Colonic mucosa (tissue), 4 donors: ENCODE data around the gene CCDC152. TPM values are rescaled to one million over a fixed set of nuclear protein-coding genes. Genes with fewer than 3 reads are reported as not detected.

Experiments
- DNase-seq: peaks from one replicate; pipeline ENCODE4 v3.0.0-alpha.2; 2020
- H3K27ac ChIP-seq: fragments of 200-600 bp; one replicate; pipeline ENCODE4 v1.8.0; 2021
- H3K27me3 ChIP-seq: fragments of 200-600 bp; one replicate; pipeline ENCODE4 v1.8.0; 2021
- H3K36me3 ChIP-seq: fragments of 200-600 bp; one replicate; pipeline ENCODE4 v1.8.0; 2021
- H3K4me1 ChIP-seq: fragments of 200-600 bp; one replicate; pipeline ENCODE4 v1.8.0; 2021; ENCODE audit warnings: mild to moderate bottlenecking
- H3K4me3 ChIP-seq: fragments of 200-600 bp; one replicate; pipeline ENCODE4 v1.8.0; 2021
- H3K9ac ChIP-seq, 2 donors: one replicate each; pipeline ENCODE4 v1.7.0; 2013; ENCODE audit warnings: control low read depth in 2 of 2, low read depth in 2 of 2, low read length in 2 of 2
- H3K9me3 ChIP-seq: fragments of 200-600 bp; one replicate; pipeline ENCODE4 v1.8.0; 2021
- CTCF ChIP-seq: fragments of 200-600 bp; IDR thresholded peaks from one replicate; pipeline ENCODE4 v1.8.0; 2022; ENCODE audit warnings: antibody characterized with exemption, mild to moderate bottlenecking
- intact Hi-C: fragments of 100-400 bp; cut with DNase I; formaldehyde crosslinking; loops from one replicate; pipeline ENCODE4 v1.14.1; 2022
- total RNA-seq, 2 donors: library from RNA; stranded (reverse); fragmentation: NEBNext Ultra II Directional in 1 of 2; extraction: Animal tissue kit (Norgen Biotek cat#: 25700) in 1 of 2; gene quantifications; one replicate each; pipeline ENCODE4 v1.2.1, GENCODE V29; 2021
- donor health status: healthy.
- donor health status: DM: no; HTN: no; CAD: no.
- donor health status: DM: no; HTN: no; CAD: no.

The CCDC152 gene
- total RNA-seq, 2 donors from 2014 or later = 0.27 TPM; not detected in 1

- intact Hi-C loops = no loop called here
- Histone ChIP-seq H3K27me3 (no peaks in the 10 kb centered on the region), H3K36me3 (no peaks in the 10 kb centered on the region), H3K9ac (no peak overlapping the region), H3K4me3 (no peak overlapping the region), H3K4me1 (no peaks in the 10 kb centered on the region), H3K9me3 (no peaks in the 10 kb centered on the region), H3K27ac (no peak overlapping the region)
- TF ChIP-seq CTCF = no peak
- no peak for DNase-seq
Measured at GRCh38 chr5:42828671-42829070, 72.1 kb downstream of the CCDC152 start.

- TF ChIP-seq CTCF = no peak
- H3K9me3 ChIP-seq = no peaks in the 10 kb centered on the region
- H3K4me1 ChIP-seq = no peaks in the 10 kb centered on the region
- no peak for DNase-seq
- H3K27ac ChIP-seq = no peak overlapping the region
- no peak overlapping the region for H3K9ac ChIP-seq
- no peaks in the 10 kb centered on the region for H3K27me3 ChIP-seq
- intact Hi-C loops = no loop called here
- H3K36me3 ChIP-seq = no peaks in the 10 kb centered on the region
- H3K4me3 ChIP-seq = no peak overlapping the region
Measured at GRCh38 chr5:42830924-42831323, 74.3 kb downstream of the CCDC152 start.

- intact Hi-C loops = no loop called here
- TF ChIP-seq CTCF = no peak
- Histone ChIP-seq H3K27ac (no peak overlapping the region), H3K27me3 (no peaks in the 10 kb centered on the region), H3K4me3 (no peak overlapping the region), H3K36me3 (no peaks in the 10 kb centered on the region), H3K4me1 (no peaks in the 10 kb centered on the region), H3K9me3 (no peaks in the 10 kb centered on the region), H3K9ac (no peak overlapping the region)
- DNase-seq = no peak
Measured at GRCh38 chr5:42832060-42832459, 75.4 kb downstream of the CCDC152 start.

GRCh38 chr5:42836070-42836769, 79.6 kb downstream of the CCDC152 start:
- Histone ChIP-seq H3K27me3 (no peaks in the 10 kb centered on the region), H3K4me1 (no peaks in the 10 kb centered on the region), H3K4me3 (no peak overlapping the region), H3K27ac (no peak overlapping the region), H3K36me3 (no peaks in the 10 kb centered on the region), H3K9me3 (no peaks in the 10 kb centered on the region), H3K9ac (no peak overlapping the region)
- no peak for TF ChIP-seq CTCF
- no peak for DNase-seq
- intact Hi-C loops = no loop called here

- Histone ChIP-seq H3K36me3 (no peaks in the 10 kb centered on the region), H3K9ac (no peak overlapping the region), H3K27ac (no peak overlapping the region), H3K9me3 (no peaks in the 10 kb centered on the region), H3K4me3 (no peak overlapping the region), H3K4me1 (no peaks in the 10 kb centered on the region), H3K27me3 (no peaks in the 10 kb centered on the region)
- TF ChIP-seq CTCF = no peak
- DNase-seq = no peak
- intact Hi-C loops = no loop called here
Measured at GRCh38 chr5:42837601-42838000, 81.0 kb downstream of the CCDC152 start.
